ENCODE results near the gene ARHGAP27.

- TF ChIP-seq CTCF (IDR thresholded peaks at IDR 0.05) (no peak), EZH2phosphoT487 (IDR thresholded peaks at IDR 0.05) (no peak)
These were observed 36.0 kb downstream of the ARHGAP27 start for GRCh38 chr17:45396496-45397205.
